Measurements from ENCODE around the gene NUPR1. TPM values are rescaled to one million over a fixed set of nuclear protein-coding genes. Genes with fewer than 3 reads are reported as not detected.
"Not testable (repeated sequence)": the region's sequence is repeated elsewhere in the genome, so short reads cannot be mapped to it uniquely, and the experiment has no call there.

Gene NUPR1
- total RNA-seq, 4 donors from 2014 or later = 1.6 to 11.9 (median 6.3) TPM

GRCh38 chr16:28527985-28528384, 10.8 kb downstream of the NUPR1 start:
- TF ChIP-seq CTCF (IDR thresholded peaks at IDR 0.05) (no peak), POLR2A (IDR thresholded peaks at IDR 0.05) (no peak)
- Histone ChIP-seq H3K27ac (peak overlapping the region in 1 of 4 donors; percentile 43), H3K36me3 (no peaks in the 10 kb centered on the region), H3K27me3 (no peaks in the 10 kb centered on the region), H3K4me3 (no peak overlapping the region), H3K9me3 (no peaks in the 10 kb centered on the region), H3K4me1 (peaks cover 0 to 21% (median 0%) of the 10 kb centered on the region in 4 donors)
- DNase-seq = no peak

GRCh38 chr16:28527100-28527785, 11.5 kb downstream of the NUPR1 start:
- not testable (repeated sequence) for H3K9me3 ChIP-seq, H3K27me3 ChIP-seq, H3K4me3 ChIP-seq, DNase-seq, H3K36me3 ChIP-seq
- H3K27ac ChIP-seq = peak overlapping the region in 2 of 4 donors; percentile 50 to 54
- peaks cover 0 to 14% (median 0%) of the 10 kb centered on the region in 4 donors for H3K4me1 ChIP-seq

GRCh38 chr16:28526201-28527099, 12.3 kb downstream of the NUPR1 start:
- no peaks in the 10 kb centered on the region for H3K27me3 ChIP-seq

GRCh38 chr16:28524681-28525171, 14.0 kb downstream of the NUPR1 start:
- Histone ChIP-seq H3K27ac (no peak overlapping the region), H3K27me3 (no peaks in the 10 kb centered on the region), H3K4me1 (peaks cover 0 to 10% (median 0%) of the 10 kb centered on the region in 4 donors), H3K36me3 (no peaks in the 10 kb centered on the region), H3K4me3 (no peak overlapping the region), H3K9me3 (no peaks in the 10 kb centered on the region)
- TF ChIP-seq POLR2A (IDR thresholded peaks at IDR 0.05) (no peak), CTCF (IDR thresholded peaks at IDR 0.05) (no peak)
- DNase-seq = no peak

More at GRCh38 chr16:28526201-28527099, 12.3 kb downstream of the NUPR1 start:
- H3K4me3 ChIP-seq = no peak overlapping the region
- H3K9me3 ChIP-seq = no peaks in the 10 kb centered on the region
- no peak for TF ChIP-seq POLR2A (IDR thresholded peaks at IDR 0.05)
- no peak for TF ChIP-seq CTCF (IDR thresholded peaks at IDR 0.05)
- peak overlapping the region in 2 of 4 donors; percentile 50 to 80 for H3K27ac ChIP-seq
- no peak for DNase-seq
- peaks cover 0 to 10% (median 0%) of the 10 kb centered on the region in 4 donors for H3K4me1 ChIP-seq
- no peaks in the 10 kb centered on the region for H3K36me3 ChIP-seq

- Histone ChIP-seq H3K36me3 (no peaks in the 10 kb centered on the region), H3K27ac (no peak overlapping the region), H3K4me3 (no peak overlapping the region), H3K27me3 (no peaks in the 10 kb centered on the region), H3K9me3 (no peaks in the 10 kb centered on the region), H3K4me1 (peaks cover 0 to 4% (median 0%) of the 10 kb centered on the region in 4 donors)
- DNase-seq = no peak
- TF ChIP-seq CTCF (IDR thresholded peaks at IDR 0.05) (no peak), POLR2A (IDR thresholded peaks at IDR 0.05) (no peak)
Measured at GRCh38 chr16:28522792-28523191, 16.0 kb downstream of the NUPR1 start.

GRCh38 chr16:28521436-28521835, 17.3 kb downstream of the NUPR1 start:
- Histone ChIP-seq H3K27me3 (no peaks in the 10 kb centered on the region), H3K9me3 (no peaks in the 10 kb centered on the region), H3K4me1 (peaks cover 0 to 4% (median 0%) of the 10 kb centered on the region in 4 donors), H3K4me3 (no peak overlapping the region), H3K27ac (no peak overlapping the region), H3K36me3 (no peaks in the 10 kb centered on the region)
- TF ChIP-seq CTCF (IDR thresholded peaks at IDR 0.05) (no peak), POLR2A (IDR thresholded peaks at IDR 0.05) (no peak)
- DNase-seq = no peak
